Heart right ventricle (tissue), 16 donors: Measurements from ENCODE around the gene ZNF222. TPM values are rescaled to one million over a fixed set of nuclear protein-coding genes. Genes with fewer than 3 reads are reported as not detected.

Experiments used
- ATAC-seq, 8 donors: fragments of 200-7000 bp; cut with Tn5 transposase; one replicate each; pipeline ENCODE4 v1.9.1; 2020; ENCODE audit warnings: mild to moderate bottlenecking in 8 of 8, moderate library complexity in 8 of 8, moderate number of reproducible peaks in 1 of 8
- DNase-seq, 2 donors: peaks; one replicate each; pipeline ENCODE4 v3.0.0-alpha.2; 2020
- H3K27ac ChIP-seq, 10 donors: fragments of 200-600 bp; sonication (generic) in 2 of 10; one replicate each; pipeline versions ENCODE4 v1.5.0 to v1.8.0; 2020 to 2022; ENCODE audit warnings: mild to moderate bottlenecking in 3 of 10
- H3K27me3 ChIP-seq, 7 donors: fragments of 200-600 bp; one replicate each; pipeline ENCODE4 v1.8.0; 2021 to 2022; ENCODE audit warnings: mild to moderate bottlenecking in 2 of 7
- H3K36me3 ChIP-seq, 9 donors: fragments of 200-600 bp; sonication (generic) in 1 of 9; one replicate each; pipeline versions ENCODE4 v1.5.0 to v1.8.0; 2020 to 2022; ENCODE audit warnings: mild to moderate bottlenecking in 2 of 9
- H3K4me1 ChIP-seq, 9 donors: fragments of 200-600 bp; sonication (generic) in 1 of 9; one replicate each; pipeline versions ENCODE4 v1.5.0 to v1.8.0; 2020 to 2022; ENCODE audit warnings: mild to moderate bottlenecking in 4 of 9
- H3K4me3 ChIP-seq, 10 donors: fragments of 200-600 bp; sonication (generic) in 2 of 10; one replicate each; pipeline versions ENCODE4 v1.5.0 to v1.8.0; 2020 to 2022; ENCODE audit warnings: mild to moderate bottlenecking in 7 of 10, moderate library complexity in 2 of 10
- H3K9me3 ChIP-seq, 11 donors: fragments of 200-600 bp in 10 of 11; sonication (generic) in 2 of 11; one replicate each; pipeline versions ENCODE4 v1.5.0 to v1.8.0; 2013 to 2022; ENCODE audit warnings: mild to moderate bottlenecking in 2 of 11, control low read depth in 1 of 11, moderate library complexity in 1 of 11
- whole genome bisulfite sequencing, 2 donors: extraction: QIAGEN DNeasy Blood & Tissue Kit; methylation state at CpG; one replicate each; pipeline ENCODE4 v1.1.7; 2013; ENCODE audit warnings: inconsistent platforms in 1 of 2; 5-methylcytosine and 5-hydroxymethylcytosine counted together
- intact Hi-C, 10 donors: fragments of 100-400 bp; cut with DNase I; formaldehyde crosslinking; loops; one replicate each; pipeline versions ENCODE4 v1.11.1 to v1.14.2; 2022
- polyA plus RNA-seq, 2 donors: library from polyadenylated mRNA; stranded (reverse); fragments of 200-250 nt; gene quantifications; one replicate each; pipeline ENCODE4 v1.2.3, GENCODE V29; 2013
- total RNA-seq, 10 donors: library from RNA; stranded (reverse); fragmentation: NEBNext Ultra II Directional in 3 of 10; extraction: Animal tissue kit (Norgen Biotek cat#: 25700) in 3 of 10; gene quantifications; one replicate each; pipeline versions ENCODE4 v1.2.1 to v1.2.4, GENCODE V29; 2021 to 2023
- TF ChIP-seq, protein P1 (sequence below), 9 donors: fragments of 200-600 bp; sonication (generic) in 2 of 9; IDR thresholded peaks; one replicate each; pipeline versions ENCODE4 v1.5.0 to v1.8.0; 2021 to 2022; ENCODE audit warnings: antibody characterized with exemption in 9 of 9, mild to moderate bottlenecking in 5 of 9, moderate library complexity in 1 of 9
- donor health status: Arrhythmogenic right ventricular cardiomyopathy.
- donor health status: ischemic (EF 13 %, LVEDD 7.1; RV severe dilation, severe dysfunction).
- donor health status: healthy with polysubstance abuse.
- donor health status: DM: no; HTN: yes; CAD: no.
- donor health status: DM: no; HTN: no; CAD: no.
- donor health status: ischemic (EF 25% LVEDD 6.9; RV normal size, moderate dysfunction).
- donor health status: ischemic (EF 25% LVEDD 5.7; RV mildly dilated, moderate dysfunction).
- donor health status: healthy.
- donor health status: DM: yes; HTN: yes; CAD: no.
- donor health status: Ischemic cardiomyopathy.
- donor health status: ischemic (EF 35%, LVEDD 5.7; RV mildly dilated, moderate dysfunction).
- donor health status: nonischemic (EF 11% LVEDD 7.7; RV severe dilation, severe dysfunction).
- donor health status: DM: yes; HTN: yes; CAD: no.
- donor health status: PGD.
- donor health status: ischemic (EF 29% LVEDD 5.4; RV normal size, mild dysfunction).
- donor health status: nonischemic (EF 23%, LVEDD 6.1; RV moderate dilation, normal function).

Gene ZNF222
- total and polyA plus RNA-seq, 12 donors, result 2.1 to 5.8 (median 3.7) TPM

- 0 to 1% methylated on average over 40 of the region's 40 CpGs for WGBS, 2 donors
These were observed 41.1 kb upstream of the ZNF222 start, which contains the start of gene ZNF155 for GRCh38 chr19:43983912-43984686. Gene ZNF155, plus strand, starts transcription at chr19:43984188. Its CDS starts 4,356 bp downstream, at chr19:43988544.

DNA sequence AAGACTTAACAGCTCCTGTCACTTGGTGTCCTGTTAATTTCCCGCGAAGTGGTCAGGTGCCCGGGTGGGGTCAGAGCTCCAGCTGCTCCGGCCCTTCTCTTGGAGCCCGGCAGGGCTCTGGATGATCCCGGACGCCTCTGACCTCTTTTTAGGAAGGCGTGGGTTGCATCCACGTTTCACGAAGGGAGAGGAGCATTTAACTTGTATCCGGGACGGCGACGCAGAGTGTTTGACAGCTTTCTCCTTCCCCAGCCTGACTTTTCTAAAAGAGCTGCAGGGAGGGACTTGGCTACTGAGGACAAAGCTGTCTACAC is 40.5 kb upstream of the ZNF222 start:
- peaks cover 0 to 25% (median 14%) of the 10 kb centered on the region in 9 donors for H3K36me3 ChIP-seq
- 0 to 1% methylated on average over 14 of the region's 14 CpGs for WGBS, 2 donors
- peak; percentile 15 to 24 for DNase-seq
- intact Hi-C loops, result loop anchor here in 5 of 10 donors (1.0 to 10.0 kb wide), 7 partner anchors 18 to 130 kb away; partner anchors contain the start of genes ZNF223 (in 2 of the 5), ZNF225 (in 2 of the 5), ZNF230 (in 2 of the 5) and ZNF221 (in 1 of the 5)
- peak overlapping the region in 9 of 10 donors; percentile 69 to 83 (median 81) for H3K27ac ChIP-seq
- TF ChIP-seq, protein P1, sequence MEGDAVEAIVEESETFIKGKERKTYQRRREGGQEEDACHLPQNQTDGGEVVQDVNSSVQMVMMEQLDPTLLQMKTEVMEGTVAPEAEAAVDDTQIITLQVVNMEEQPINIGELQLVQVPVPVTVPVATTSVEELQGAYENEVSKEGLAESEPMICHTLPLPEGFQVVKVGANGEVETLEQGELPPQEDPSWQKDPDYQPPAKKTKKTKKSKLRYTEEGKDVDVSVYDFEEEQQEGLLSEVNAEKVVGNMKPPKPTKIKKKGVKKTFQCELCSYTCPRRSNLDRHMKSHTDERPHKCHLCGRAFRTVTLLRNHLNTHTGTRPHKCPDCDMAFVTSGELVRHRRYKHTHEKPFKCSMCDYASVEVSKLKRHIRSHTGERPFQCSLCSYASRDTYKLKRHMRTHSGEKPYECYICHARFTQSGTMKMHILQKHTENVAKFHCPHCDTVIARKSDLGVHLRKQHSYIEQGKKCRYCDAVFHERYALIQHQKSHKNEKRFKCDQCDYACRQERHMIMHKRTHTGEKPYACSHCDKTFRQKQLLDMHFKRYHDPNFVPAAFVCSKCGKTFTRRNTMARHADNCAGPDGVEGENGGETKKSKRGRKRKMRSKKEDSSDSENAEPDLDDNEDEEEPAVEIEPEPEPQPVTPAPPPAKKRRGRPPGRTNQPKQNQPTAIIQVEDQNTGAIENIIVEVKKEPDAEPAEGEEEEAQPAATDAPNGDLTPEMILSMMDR (IDR thresholded peaks at IDR 0.05), result no peak
- H3K4me3 ChIP-seq, result peak overlapping the region; percentile 51 to 80 (median 70)
- H3K27me3 ChIP-seq, result no peaks in the 10 kb centered on the region
- H3K9me3 ChIP-seq, result peaks cover 0 to 49% (median 7%) of the 10 kb centered on the region in 11 donors
- ATAC-seq, result peak; percentile 39 to 70 (median 60)
- H3K4me1 ChIP-seq, result peaks cover 0 to 20% (median 12%) of the 10 kb centered on the region in 9 donors

More at GRCh38 chr19:43983912-43984686, 41.1 kb upstream of the ZNF222 start, which contains the start of gene ZNF155:
- intact Hi-C loops, result loop anchor here in 5 of 10 donors (1.0 to 10.0 kb wide), 7 partner anchors 18 to 131 kb away; partner anchors contain the start of genes ZNF223 (in 2 of the 5), ZNF225 (in 2 of the 5), ZNF230 (in 2 of the 5) and ZNF221 (in 1 of the 5)
- DNase-seq (peak; percentile 88 to 97), ATAC-seq (peak; percentile 98 to 100 (median 100))
- peak within 1 kb of the TSS in 9 of 10 donors; percentile 69 to 83 (median 81) for H3K27ac ChIP-seq
- H3K4me3 ChIP-seq, result peak within 1 kb of the TSS; percentile 51 to 80 (median 70)
- peaks cover 0 to 19% (median 8%) of the 10 kb centered on the region in 9 donors for H3K36me3 ChIP-seq
- peaks cover 0 to 51% (median 12%) of the 10 kb centered on the region in 11 donors for H3K9me3 ChIP-seq
- TF ChIP-seq, protein P1 (IDR thresholded peaks at IDR 0.05), result no peak
- H3K4me1 ChIP-seq, result peaks cover 0 to 20% (median 12%) of the 10 kb centered on the region in 9 donors
- H3K27me3 ChIP-seq, result no peaks in the 10 kb centered on the region

- no peak for ATAC-seq
These were observed 27.4 kb upstream of the ZNF222 start for GRCh38 chr19:43997631-43998290.

More at GRCh38 chr19:43997631-43998290, 27.4 kb upstream of the ZNF222 start:
- Histone ChIP-seq H3K27ac (no peak overlapping the region), H3K4me1 (peaks cover 0 to 8% (median 6%) of the 10 kb centered on the region in 9 donors), H3K4me3 (no peak overlapping the region), H3K36me3 (peaks cover 0 to 53% (median 44%) of the 10 kb centered on the region in 9 donors), H3K27me3 (no peaks in the 10 kb centered on the region), H3K9me3 (peaks cover 0 to 54% (median 4%) of the 10 kb centered on the region in 11 donors)
- WGBS, 2 donors, result 86 to 88% methylated on average over 10 of the region's 10 CpGs
- intact Hi-C loops, result no loop called here
- peak in 1 of 2 donors; percentile 9 for DNase-seq
- TF ChIP-seq, protein P1 (IDR thresholded peaks at IDR 0.05), result no peak
